K562 (cell line): ENCODE data around the gene RSBN1L. TPM values are rescaled to one million over a fixed set of nuclear protein-coding genes. Genes with fewer than 3 reads are reported as not detected.
A peak's percentile ranks its signal among the peaks of the same experiment; 100 is the strongest.

Experiments used
- ATAC-seq: fragments of 200-7000 bp; cut with Tn5 transposase; 3 replicates; pipeline ENCODE4 v1.9.1; 2020; ENCODE audit warnings: moderate library complexity
- BruUV-seq: library from RNA; stranded (reverse); fragments of 400-500 nt; replicated peaks from 2 replicates; lab custom pipeline; 2021; lab: Mats Ljungman, UMichigan
- CTCF ChIA-PET: fragments of 300-600 bp; formaldehyde crosslinking; extraction: SDS; loops from one replicate; lab custom pipeline; 2021; ENCODE audit warnings: low intra/inter-chr PET ratio; lab: Yijun Ruan, JAX
- POLR2A ChIA-PET: fragments of 300-600, 350-650 bp; sonication (Branson Sonifier 250); formaldehyde crosslinking; extraction: SDS; loops from one replicate; lab custom pipeline; 2021; ENCODE audit warnings: antibody characterized with exemption, inconsistent platforms; lab: Yijun Ruan, JAX
- DNase-seq, 4 experiments: peaks; one replicate each; pipeline versions ENCODE4 v3.0.0 to v3.0.0-alpha.2; 2011 to 2018; ENCODE audit warnings: low spot score in 3 of 4, mixed read lengths in 3 of 4; ENCODE audit errors: extremely low read depth in 1 of 4
- FAIRE-seq: peaks from 2 replicates; lab custom pipeline; 2011; peaks lifted over from hg19 to GRCh38; lab: Jason Lieb, UNC
- H2AFZ ChIP-seq: 2 replicates; pipeline ENCODE4 v1.6.0; 2011; ENCODE audit warnings: low read depth, low read length, control low read depth, inconsistent platforms
- H3K27ac ChIP-seq: fragments of 200-600 bp; 3 replicates; pipeline ENCODE4 v1.8.0; 2011; ENCODE audit warnings: low read depth, mild to moderate bottlenecking, control low read depth, inconsistent platforms, low read length, moderate library complexity, mixed read lengths; ENCODE audit errors: extremely low read depth
- H3K27me3 ChIP-seq, 2 experiments: fragments of 300-600 bp in 1 of 2; 2 replicates in 1 of 2; 3 replicates in 1 of 2; pipeline versions ENCODE4 v1.6.0 to v1.8.0; 2011; ENCODE audit warnings: inconsistent platforms in 2 of 2, low read length in 2 of 2, mild to moderate bottlenecking in 1 of 2, mixed read lengths in 1 of 2, moderate library complexity in 1 of 2; ENCODE audit not compliant: control insufficient read depth in 2 of 2, insufficient read depth in 2 of 2
- H3K36me3 ChIP-seq: fragments of 300-600 bp; 3 replicates; pipeline ENCODE4 v1.8.0; 2011; ENCODE audit warnings: mild to moderate bottlenecking, low read length, inconsistent platforms; ENCODE audit not compliant: control insufficient read depth, insufficient read depth
- H3K4me1 ChIP-seq, 2 experiments: fragments of 200-600 bp in 1 of 2; replicated peaks in 1 of 2; 2 replicates in 1 of 2; 3 replicates in 1 of 2; pipeline versions ENCODE4 v1.5.1 to v1.8.0; 2011; ENCODE audit warnings: inconsistent platforms in 2 of 2, low read length in 2 of 2, mild to moderate bottlenecking in 1 of 2, mixed read lengths in 1 of 2, moderate library complexity in 1 of 2; ENCODE audit not compliant: control insufficient read depth in 2 of 2, insufficient read depth in 2 of 2
- H3K4me2 ChIP-seq: 2 replicates; pipeline ENCODE4 v1.6.1; 2011; ENCODE audit warnings: low read length, control low read depth, inconsistent platforms, mixed read lengths; ENCODE audit not compliant: insufficient read depth
- H3K4me3 ChIP-seq: fragments of 200-600 bp; sonication (generic), shearing (Covaris generic); 2 replicates; pipeline ENCODE4 v1.5.1; 2016; ENCODE audit warnings: control low read depth, inconsistent platforms
- H3K79me2 ChIP-seq: fragments of 200-600 bp; 3 replicates; pipeline ENCODE4 v1.8.0; 2011; ENCODE audit warnings: low read length, inconsistent platforms; ENCODE audit not compliant: control insufficient read depth, insufficient read depth
- H3K9ac ChIP-seq, 2 experiments: 2 replicates each; pipeline versions ENCODE4 v1.6.0 to v1.6.1; 2011; ENCODE audit warnings: low read depth in 2 of 2, low read length in 2 of 2, control low read depth in 1 of 2, inconsistent platforms in 1 of 2, mild to moderate bottlenecking in 1 of 2, mixed read lengths in 1 of 2; ENCODE audit not compliant: insufficient read depth in 1 of 2
- H3K9me1 ChIP-seq: one replicate; pipeline ENCODE4 v1.6.0; 2011; ENCODE audit warnings: inconsistent platforms, mild to moderate bottlenecking, low read length, moderate library complexity; ENCODE audit not compliant: control insufficient read depth, insufficient read depth
- H3K9me3 ChIP-seq: replicated peaks from 2 replicates; pipeline ENCODE4 v1.5.1; 2011; ENCODE audit warnings: low read depth, low read length, inconsistent platforms; ENCODE audit not compliant: control insufficient read depth, insufficient read depth
- H4K20me1 ChIP-seq: replicated peaks from 2 replicates; pipeline ENCODE4 v1.6.1; 2011; ENCODE audit warnings: low read length, inconsistent platforms, mixed read lengths; ENCODE audit not compliant: control insufficient read depth, insufficient read depth
- ERF ChIP-seq: fragments of 450-650 bp; formaldehyde crosslinking; IDR thresholded peaks from 2 replicates; pipeline ENCODE4 v1.4.0; 2020; ENCODE audit warnings: mild to moderate bottlenecking, mixed read lengths
- ESRRB ChIP-seq: fragments of 250-450 bp; sonication (Bioruptor Pico); IDR thresholded peaks from 2 replicates; pipeline ENCODE4 v1.5.0; 2020; ENCODE audit warnings: mild to moderate bottlenecking, moderate library complexity, borderline replicate concordance
- MCM5 ChIP-seq: fragments of 450-650 bp; IDR thresholded peaks from 2 replicates; pipeline ENCODE4 v1.6.1; 2016; ENCODE audit warnings: low read depth
- MED1 ChIP-seq: sonication (generic); formaldehyde crosslinking; IDR thresholded peaks from 2 replicates; pipeline ENCODE4 v1.8.1; 2023; ENCODE audit warnings: missing genetic modification reagents, borderline replicate concordance
- PPARD ChIP-seq: fragments of 250-450 bp; sonication (Bioruptor Pico); IDR thresholded peaks from 2 replicates; pipeline ENCODE4 v1.8.0; 2022; ENCODE audit warnings: inconsistent platforms, mild to moderate bottlenecking, moderate library complexity
- SNIP1 ChIP-seq: fragments of 450-650 bp; IDR thresholded peaks from 2 replicates; pipeline ENCODE4 v1.7.1; 2017; ENCODE audit warnings: low read depth, mild to moderate bottlenecking
- ZNF785 ChIP-seq: fragments of 250-450 bp; sonication (Bioruptor Pico); IDR thresholded peaks from 2 replicates; pipeline ENCODE4 v1.4.0; 2020; ENCODE audit warnings: mild to moderate bottlenecking
- WGBS: fragments of 100-300 bp; shearing (Covaris generic); methylation state at CpG from one replicate; pipeline ENCODE4 v1.1.6; 2016; ENCODE audit warnings: low coverage, mixed read lengths; ENCODE audit not compliant: insufficient coverage; ENCODE audit errors: missing lambda C conversion rate; 5-methylcytosine and 5-hydroxymethylcytosine counted together
- in situ Hi-C: fragments of 300-500 bp; cut with MboI; formaldehyde crosslinking; loops from 4 replicates; pipeline ENCODE4 v1.15.0; 2018; ENCODE audit warnings: inconsistent platforms, mixed read lengths
- intact Hi-C: fragments of 100-400 bp; cut with micrococcal nuclease; formaldehyde crosslinking; loops from 2 replicates; pipeline ENCODE4 v1.14.2; 2022
- polyA plus RNA-seq, 8 experiments: library from polyadenylated mRNA; depleted of rRNA in 4 of 8; stranded (reverse) in 5 of 8; unstranded in 3 of 8; fragments of >200 nt; fragmentation: Nextera tagmentation in 2 of 8; fragmentation: Illumina TruSeq in 1 of 8; extraction: Ambion mirVana in 2 of 8; extraction: Trizol in 1 of 8; gene quantifications; 2 replicates each; pipeline versions ENCODE4 v1.2.1 to v1.2.3, GENCODE V29; 2011 to 2014; ENCODE audit warnings: inconsistent platforms in 1 of 8, missing spikeins in 1 of 8
- total RNA-seq, 7 experiments: library from RNA; depleted of rRNA in 6 of 7; stranded (reverse); fragments of >200 nt in 6 of 7; fragmentation: Illumina TruSeq in 2 of 7; extraction: Trizol in 2 of 7; gene quantifications; 2 replicates each; pipeline versions ENCODE4 v1.2.1 to v1.2.3, GENCODE V29; 2011 to 2021; ENCODE audit warnings: low replicate concordance in 1 of 7
- TF ChIP-seq, protein P1 (sequence below): IDR thresholded peaks from 2 replicates; pipeline ENCODE4 v1.6.1; 2011; ENCODE audit warnings: borderline replicate concordance, low read depth, mild to moderate bottlenecking, moderate library complexity, low read length; ENCODE audit not compliant: insufficient read depth, poor library complexity, severe bottlenecking
- TF ChIP-seq, protein P2 (sequence below): fragments of 200-800 bp; sonication (Bioruptor generic); IDR thresholded peaks from 2 replicates; pipeline ENCODE4 v1.6.1; 2016; ENCODE audit warnings: missing genetic modification characterization, missing compliant biosample characterization

RSBN1L gene
- total and polyA plus RNA-seq, 9 of the 15 experiments (the other 6 are each of a cell fraction or from before 2014, with no cell fraction given) = 6.2 to 35.2 (median 20.1) TPM

DNA sequence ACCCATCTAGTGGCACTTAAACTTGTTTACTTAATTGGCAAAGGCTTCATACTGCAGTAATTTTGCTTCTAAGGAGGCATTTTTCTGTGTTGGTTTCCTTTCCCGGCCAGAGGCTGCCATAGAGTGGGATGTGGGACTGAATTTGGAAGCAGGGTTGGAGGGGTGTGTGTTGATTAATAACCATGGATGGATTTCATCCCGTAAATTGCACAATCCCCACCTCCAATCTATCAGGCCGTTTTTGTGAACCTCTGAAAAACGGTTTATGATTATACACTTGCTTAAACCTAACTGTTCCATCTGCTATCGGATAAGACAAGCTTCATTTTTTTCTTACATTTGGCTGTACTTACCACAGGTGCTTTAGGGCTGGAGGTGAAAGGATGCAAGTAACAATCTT, 100.7 kb downstream of the RSBN1L start:
- POLR2A ChIA-PET = no interaction called here
- intact Hi-C loops = loop anchor here (10.0 kb wide), 1 partner anchor 218 kb away; no protein-coding TSS in a partner anchor
- CTCF ChIA-PET = no interaction called here
- no peak for TF ChIP-seq SNIP1
- no peak for TF ChIP-seq MCM5
- TF ChIP-seq MED1 = no peak
- TF ChIP-seq, protein P1, sequence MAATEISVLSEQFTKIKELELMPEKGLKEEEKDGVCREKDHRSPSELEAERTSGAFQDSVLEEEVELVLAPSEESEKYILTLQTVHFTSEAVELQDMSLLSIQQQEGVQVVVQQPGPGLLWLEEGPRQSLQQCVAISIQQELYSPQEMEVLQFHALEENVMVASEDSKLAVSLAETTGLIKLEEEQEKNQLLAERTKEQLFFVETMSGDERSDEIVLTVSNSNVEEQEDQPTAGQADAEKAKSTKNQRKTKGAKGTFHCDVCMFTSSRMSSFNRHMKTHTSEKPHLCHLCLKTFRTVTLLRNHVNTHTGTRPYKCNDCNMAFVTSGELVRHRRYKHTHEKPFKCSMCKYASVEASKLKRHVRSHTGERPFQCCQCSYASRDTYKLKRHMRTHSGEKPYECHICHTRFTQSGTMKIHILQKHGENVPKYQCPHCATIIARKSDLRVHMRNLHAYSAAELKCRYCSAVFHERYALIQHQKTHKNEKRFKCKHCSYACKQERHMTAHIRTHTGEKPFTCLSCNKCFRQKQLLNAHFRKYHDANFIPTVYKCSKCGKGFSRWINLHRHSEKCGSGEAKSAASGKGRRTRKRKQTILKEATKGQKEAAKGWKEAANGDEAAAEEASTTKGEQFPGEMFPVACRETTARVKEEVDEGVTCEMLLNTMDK = no peak
- TF ChIP-seq ERF (CRISPR knock-in tag) = no peak
- TF ChIP-seq ZNF785 (CRISPR knock-in tag) = no peak
- TF ChIP-seq, protein P2, sequence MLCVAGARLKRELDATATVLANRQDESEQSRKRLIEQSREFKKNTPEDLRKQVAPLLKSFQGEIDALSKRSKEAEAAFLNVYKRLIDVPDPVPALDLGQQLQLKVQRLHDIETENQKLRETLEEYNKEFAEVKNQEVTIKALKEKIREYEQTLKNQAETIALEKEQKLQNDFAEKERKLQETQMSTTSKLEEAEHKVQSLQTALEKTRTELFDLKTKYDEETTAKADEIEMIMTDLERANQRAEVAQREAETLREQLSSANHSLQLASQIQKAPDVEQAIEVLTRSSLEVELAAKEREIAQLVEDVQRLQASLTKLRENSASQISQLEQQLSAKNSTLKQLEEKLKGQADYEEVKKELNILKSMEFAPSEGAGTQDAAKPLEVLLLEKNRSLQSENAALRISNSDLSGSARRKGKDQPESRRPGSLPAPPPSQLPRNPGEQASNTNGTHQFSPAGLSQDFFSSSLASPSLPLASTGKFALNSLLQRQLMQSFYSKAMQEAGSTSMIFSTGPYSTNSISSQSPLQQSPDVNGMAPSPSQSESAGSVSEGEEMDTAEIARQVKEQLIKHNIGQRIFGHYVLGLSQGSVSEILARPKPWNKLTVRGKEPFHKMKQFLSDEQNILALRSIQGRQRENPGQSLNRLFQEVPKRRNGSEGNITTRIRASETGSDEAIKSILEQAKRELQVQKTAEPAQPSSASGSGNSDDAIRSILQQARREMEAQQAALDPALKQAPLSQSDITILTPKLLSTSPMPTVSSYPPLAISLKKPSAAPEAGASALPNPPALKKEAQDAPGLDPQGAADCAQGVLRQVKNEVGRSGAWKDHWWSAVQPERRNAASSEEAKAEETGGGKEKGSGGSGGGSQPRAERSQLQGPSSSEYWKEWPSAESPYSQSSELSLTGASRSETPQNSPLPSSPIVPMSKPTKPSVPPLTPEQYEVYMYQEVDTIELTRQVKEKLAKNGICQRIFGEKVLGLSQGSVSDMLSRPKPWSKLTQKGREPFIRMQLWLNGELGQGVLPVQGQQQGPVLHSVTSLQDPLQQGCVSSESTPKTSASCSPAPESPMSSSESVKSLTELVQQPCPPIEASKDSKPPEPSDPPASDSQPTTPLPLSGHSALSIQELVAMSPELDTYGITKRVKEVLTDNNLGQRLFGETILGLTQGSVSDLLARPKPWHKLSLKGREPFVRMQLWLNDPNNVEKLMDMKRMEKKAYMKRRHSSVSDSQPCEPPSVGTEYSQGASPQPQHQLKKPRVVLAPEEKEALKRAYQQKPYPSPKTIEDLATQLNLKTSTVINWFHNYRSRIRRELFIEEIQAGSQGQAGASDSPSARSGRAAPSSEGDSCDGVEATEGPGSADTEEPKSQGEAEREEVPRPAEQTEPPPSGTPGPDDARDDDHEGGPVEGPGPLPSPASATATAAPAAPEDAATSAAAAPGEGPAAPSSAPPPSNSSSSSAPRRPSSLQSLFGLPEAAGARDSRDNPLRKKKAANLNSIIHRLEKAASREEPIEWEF (CRISPR knock-in tag) = no peak
- TF ChIP-seq ESRRB = no peak
- TF ChIP-seq PPARD (CRISPR knock-in tag) = no peak

More for the DNA sequence above, 100.7 kb downstream of the RSBN1L start:
- peaks cover 80% of the 10 kb centered on the region for H3K79me2 ChIP-seq
- no TSS peak for BruUV-seq
- H2AFZ ChIP-seq = no peak overlapping the region
- H3K4me3 ChIP-seq = peak overlapping the region; percentile 75
- H3K9ac ChIP-seq = peak overlapping the region; percentile 87 to 98
- H3K27ac ChIP-seq = peak overlapping the region; percentile 86; the same call in 2 of the 3 replicates
- H3K4me1 ChIP-seq = peaks cover 16 to 17% of the 10 kb centered on the region in 2 experiments; a peak in 4 of 5 replicates
- FAIRE-seq (no peak), DNase-seq (no peak), ATAC-seq (no peak)
- 9% methylated on average over 5 of the region's 5 CpGs for WGBS
- no peaks in the 10 kb centered on the region for H3K9me3 ChIP-seq
- peak overlapping the region; percentile 92 for H3K4me2 ChIP-seq
- H3K27me3 ChIP-seq = no peaks in the 10 kb centered on the region
- no peaks in the 10 kb centered on the region for H4K20me1 ChIP-seq
- peaks cover 33% of the 10 kb centered on the region; the same call in 2 of the 3 replicates for H3K36me3 ChIP-seq
- in situ Hi-C loops = no loop called here
- H3K9me1 ChIP-seq = no peaks in the 10 kb centered on the region
